Keratinocyte (primary cell): ENCODE measurements around the gene KIAA0408. TPM values are rescaled to one million over a fixed set of nuclear protein-coding genes. Genes with fewer than 3 reads are reported as not detected.
"Not testable (repeated sequence)": the region's sequence is repeated elsewhere in the genome, so short reads cannot be mapped to it uniquely, and the experiment has no call there.

Source experiments
- DNase-seq: peaks from one replicate; pipeline ENCODE4 v3.0.0-alpha.2; 2011; ENCODE audit warnings: low read depth, missing footprints, low spot score
- FAIRE-seq: peaks from 2 replicates; lab custom pipeline; 2011; peaks lifted over from hg19 to GRCh38; lab: Jason Lieb, UNC
- H2AFZ ChIP-seq: 2 replicates; pipeline ENCODE4 v1.6.0; 2012; ENCODE audit warnings: low read length, control low read depth, inconsistent platforms; ENCODE audit not compliant: control insufficient read depth
- H3K27ac ChIP-seq: 2 replicates; pipeline ENCODE4 v1.5.1; 2011; ENCODE audit warnings: low read length; ENCODE audit not compliant: control insufficient read depth, insufficient read depth
- H3K27me3 ChIP-seq: 3 replicates; pipeline ENCODE4 v1.6.0; 2011; ENCODE audit warnings: low read length; ENCODE audit not compliant: control insufficient read depth, insufficient read depth; ENCODE audit errors: extremely low read depth
- H3K36me3 ChIP-seq, 2 experiments: 2 replicates in 1 of 2; 3 replicates in 1 of 2; pipeline ENCODE4 v1.5.1; 2011; ENCODE audit warnings: low read length in 2 of 2, mild to moderate bottlenecking in 1 of 2; ENCODE audit not compliant: control insufficient read depth in 2 of 2, insufficient read depth in 2 of 2; ENCODE audit errors: extremely low read depth in 1 of 2
- H3K4me1 ChIP-seq: 3 replicates; pipeline ENCODE4 v1.5.1; 2011; ENCODE audit warnings: low read length; ENCODE audit not compliant: control insufficient read depth, insufficient read depth; ENCODE audit errors: extremely low read depth
- H3K4me2 ChIP-seq: 3 replicates; pipeline ENCODE4 v1.6.0; 2011; ENCODE audit warnings: low read depth, low read length; ENCODE audit not compliant: control insufficient read depth, insufficient read depth; ENCODE audit errors: extremely low read depth
- H3K4me3 ChIP-seq, 3 experiments: fragments of 200-600 bp in 1 of 3; sonication (generic) in 1 of 3; 2 replicates in 2 of 3; 3 replicates in 1 of 3; pipeline ENCODE4 v1.5.1; 2011 to 2016; ENCODE audit warnings: low read length in 3 of 3, mild to moderate bottlenecking in 3 of 3, control low read depth in 2 of 3, inconsistent platforms in 1 of 3, low read depth in 1 of 3, mixed read lengths in 1 of 3, mixed run types in 1 of 3, moderate library complexity in 1 of 3; ENCODE audit not compliant: control insufficient read depth in 2 of 3, insufficient read depth in 2 of 3; ENCODE audit errors: extremely low read depth in 1 of 3
- H3K79me2 ChIP-seq: 2 replicates; pipeline ENCODE4 v1.6.0; 2012; ENCODE audit warnings: low read length; ENCODE audit not compliant: control insufficient read depth, insufficient read depth
- H3K9ac ChIP-seq: 3 replicates; pipeline ENCODE4 v1.6.0; 2011; ENCODE audit warnings: low read length; ENCODE audit not compliant: control insufficient read depth, insufficient read depth; ENCODE audit errors: extremely low read depth
- H3K9me1 ChIP-seq: 3 replicates; pipeline ENCODE4 v1.6.0; 2011; ENCODE audit warnings: low read length; ENCODE audit not compliant: control insufficient read depth, insufficient read depth; ENCODE audit errors: extremely low read depth
- H3K9me3 ChIP-seq: 2 replicates; pipeline ENCODE4 v1.5.1; 2012; ENCODE audit warnings: low read depth, low read length; ENCODE audit not compliant: control insufficient read depth
- H4K20me1 ChIP-seq: 3 replicates; pipeline ENCODE4 v1.6.0; 2011; ENCODE audit warnings: low read length; ENCODE audit not compliant: control insufficient read depth, insufficient read depth; ENCODE audit errors: extremely low read depth
- EZH2 ChIP-seq: IDR thresholded peaks from one replicate; pipeline ENCODE4 v1.6.1; 2012; ENCODE audit warnings: inconsistent platforms, mild to moderate bottlenecking, low read length, moderate library complexity
- dilution Hi-C: fragments of 300-500 bp; cut with MboI; formaldehyde crosslinking; loops from one replicate; pipeline ENCODE4 v1.7.0; 2020; ENCODE audit warnings: low sequenced_read_pairs; ENCODE audit not compliant: extremely low pct_ligation_motif_present
- polyA plus RNA-seq, 5 experiments: library from polyadenylated mRNA; depleted of rRNA in 3 of 5; stranded (reverse) in 3 of 5; stranded (forward) in 1 of 5; unstranded in 1 of 5; fragments of >200 nt; gene quantifications; 1 replicate in 1 of 5; 2 replicates in 3 of 5; 3 replicates in 1 of 5; pipeline versions ENCODE4 v1.2.1 to v1.2.3, GENCODE V29; 2011 to 2012; ENCODE audit warnings: missing spikeins in 2 of 5, low read depth in 1 of 5, low replicate concordance in 1 of 5
- TF ChIP-seq, protein P1 (sequence below), 3 experiments: IDR thresholded peaks in 1 of 3; conservative IDR thresholded peaks in 1 of 3; optimal IDR thresholded peaks in 1 of 3; 2 replicates in 2 of 3; 3 replicates in 1 of 3; pipeline versions ENCODE3 to v1.5.1; 2011; ENCODE audit warnings: low read length in 3 of 3, mild to moderate bottlenecking in 3 of 3, moderate library complexity in 2 of 3, control low read depth in 1 of 3, inconsistent platforms in 1 of 3; ENCODE audit not compliant: insufficient read depth in 2 of 3; ENCODE audit errors: extremely low read depth in 1 of 3

Gene KIAA0408
- polyA plus RNA-seq, 1 donor (not counting 4 experiments of a cell fraction or from before 2014, with no cell fraction given) = 0.12 TPM

DNA sequence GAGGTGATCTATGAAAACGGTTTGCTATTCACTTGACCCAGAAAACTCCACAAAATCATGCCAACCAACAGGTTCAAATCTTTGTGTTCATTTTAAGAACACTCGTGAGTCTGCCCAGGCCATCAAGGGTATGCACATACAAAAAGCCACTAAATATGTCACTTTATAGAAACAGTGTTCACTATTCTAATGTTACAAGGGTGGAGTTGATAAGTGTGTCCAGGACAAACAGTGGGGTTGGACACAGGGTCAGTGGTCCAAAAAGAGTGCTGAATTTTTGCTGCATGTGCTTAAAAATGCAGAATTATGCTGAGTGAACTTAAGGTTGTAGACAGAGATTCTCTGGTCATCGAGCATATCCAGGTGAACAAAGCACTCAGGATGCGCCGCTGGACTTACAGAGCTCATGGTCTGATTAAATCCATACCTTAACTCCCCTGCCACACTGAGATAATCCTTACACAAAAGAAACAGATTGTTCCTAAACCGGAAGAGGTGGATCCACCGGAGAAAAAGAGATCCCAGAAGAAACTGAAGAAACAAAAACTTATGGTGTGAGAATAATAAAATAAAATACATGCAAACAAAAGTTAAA lies 23.5 kb downstream of the KIAA0408 start:
- FAIRE-seq = no peak
- no peaks in the 10 kb centered on the region for H3K9me3 ChIP-seq
- H3K27me3 ChIP-seq = no peaks in the 10 kb centered on the region
- H3K9ac ChIP-seq = no peak overlapping the region
- H4K20me1 ChIP-seq = no peaks in the 10 kb centered on the region
- TF ChIP-seq, protein P1, sequence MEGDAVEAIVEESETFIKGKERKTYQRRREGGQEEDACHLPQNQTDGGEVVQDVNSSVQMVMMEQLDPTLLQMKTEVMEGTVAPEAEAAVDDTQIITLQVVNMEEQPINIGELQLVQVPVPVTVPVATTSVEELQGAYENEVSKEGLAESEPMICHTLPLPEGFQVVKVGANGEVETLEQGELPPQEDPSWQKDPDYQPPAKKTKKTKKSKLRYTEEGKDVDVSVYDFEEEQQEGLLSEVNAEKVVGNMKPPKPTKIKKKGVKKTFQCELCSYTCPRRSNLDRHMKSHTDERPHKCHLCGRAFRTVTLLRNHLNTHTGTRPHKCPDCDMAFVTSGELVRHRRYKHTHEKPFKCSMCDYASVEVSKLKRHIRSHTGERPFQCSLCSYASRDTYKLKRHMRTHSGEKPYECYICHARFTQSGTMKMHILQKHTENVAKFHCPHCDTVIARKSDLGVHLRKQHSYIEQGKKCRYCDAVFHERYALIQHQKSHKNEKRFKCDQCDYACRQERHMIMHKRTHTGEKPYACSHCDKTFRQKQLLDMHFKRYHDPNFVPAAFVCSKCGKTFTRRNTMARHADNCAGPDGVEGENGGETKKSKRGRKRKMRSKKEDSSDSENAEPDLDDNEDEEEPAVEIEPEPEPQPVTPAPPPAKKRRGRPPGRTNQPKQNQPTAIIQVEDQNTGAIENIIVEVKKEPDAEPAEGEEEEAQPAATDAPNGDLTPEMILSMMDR (optimal IDR thresholded peaks at IDR 0.05 in 1 of 3, IDR thresholded peaks at IDR 0.05 in 1 of 3, conservative IDR thresholded peaks at IDR 0.05 in 1 of 3; ENCODE audit: extremely low read depth in 1 of 3, insufficient read depth in 2 of 3, low read length in 3 of 3) = no peak
- no peak for TF ChIP-seq EZH2
- no peak overlapping the region for H3K4me2 ChIP-seq
- H3K79me2 ChIP-seq = no peaks in the 10 kb centered on the region
- H3K27ac ChIP-seq = no peak overlapping the region
- H3K4me1 ChIP-seq = no peaks in the 10 kb centered on the region
- dilution Hi-C loops = no loop called here
- DNase-seq = no peak
- no peak overlapping the region for H3K4me3 ChIP-seq
- no peaks in the 10 kb centered on the region for H3K36me3 ChIP-seq
- H2AFZ ChIP-seq = no peak overlapping the region
- H3K9me1 ChIP-seq = no peaks in the 10 kb centered on the region

DNA sequence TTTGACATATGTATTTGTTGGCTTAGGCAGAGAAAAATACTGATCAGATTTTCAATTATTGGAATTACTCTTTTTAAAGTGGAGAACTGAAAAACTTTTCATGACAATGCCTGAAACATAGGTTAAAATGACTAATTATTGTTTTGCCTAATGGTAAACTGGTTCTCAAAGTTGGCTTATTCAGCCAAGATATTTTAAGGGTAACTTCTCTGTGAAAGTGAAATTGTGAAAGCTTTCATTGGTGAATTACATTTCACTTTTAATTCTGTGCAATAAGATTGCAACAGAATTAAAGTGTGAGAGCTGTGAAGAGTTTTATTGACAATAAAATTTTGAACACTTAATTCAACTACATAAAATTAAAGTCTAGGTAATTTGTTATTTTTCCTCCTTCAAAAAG lies 24.5 kb downstream of the KIAA0408 start:
- Histone ChIP-seq H3K9me1 (no peaks in the 10 kb centered on the region), H3K27me3 (no peaks in the 10 kb centered on the region), H3K79me2 (no peaks in the 10 kb centered on the region), H2AFZ (no peak overlapping the region), H3K27ac (no peak overlapping the region), H4K20me1 (no peaks in the 10 kb centered on the region), H3K4me3 (no peak overlapping the region), H3K4me2 (no peak overlapping the region), H3K9me3 (no peaks in the 10 kb centered on the region), H3K36me3 (no peaks in the 10 kb centered on the region), H3K4me1 (no peaks in the 10 kb centered on the region), H3K9ac (no peak overlapping the region)
- dilution Hi-C loops = no loop called here
- no peak for FAIRE-seq
- DNase-seq = no peak
- TF ChIP-seq, protein P1 (optimal IDR thresholded peaks at IDR 0.05 in 1 of 3, IDR thresholded peaks at IDR 0.05 in 1 of 3, conservative IDR thresholded peaks at IDR 0.05 in 1 of 3; ENCODE audit: extremely low read depth in 1 of 3, insufficient read depth in 2 of 3, low read length in 3 of 3) = no peak
- TF ChIP-seq EZH2 = no peak

DNA sequence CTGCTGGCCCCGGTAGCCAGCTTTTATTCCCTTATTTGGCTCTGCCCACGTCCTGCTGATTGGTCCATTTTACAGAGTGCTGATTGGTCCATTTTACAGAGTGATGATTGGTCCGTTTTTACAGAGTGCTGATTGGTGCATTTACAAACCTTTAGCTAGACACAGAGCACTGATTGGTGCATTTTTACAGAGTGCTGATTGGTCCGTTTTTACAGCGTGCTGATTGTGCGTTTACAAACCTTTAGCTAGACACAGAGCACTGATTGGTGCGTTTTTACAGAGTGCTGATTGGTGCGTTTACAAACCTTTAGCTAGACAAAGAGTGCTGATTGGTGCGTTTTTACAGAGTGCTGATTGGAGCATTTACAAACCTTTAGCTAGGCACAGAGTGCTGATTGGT lies 30.6 kb downstream of the KIAA0408 start:
- dilution Hi-C loops, H4K20me1 ChIP-seq, H3K9me3 ChIP-seq, H3K27ac ChIP-seq, H3K9ac ChIP-seq, H3K27me3 ChIP-seq, H3K4me3 ChIP-seq, H2AFZ ChIP-seq, H3K4me2 ChIP-seq, DNase-seq, FAIRE-seq, H3K9me1 ChIP-seq, H3K79me2 ChIP-seq, H3K4me1 ChIP-seq, H3K36me3 ChIP-seq: not testable (repeated sequence)
